Skeletal muscle tissue (tissue), 4 donors: ENCODE measurements around the gene DIAPH2. TPM values are rescaled to one million over a fixed set of nuclear protein-coding genes. Genes with fewer than 3 reads are reported as not detected.
"Not testable (repeated sequence)": the region's sequence is repeated elsewhere in the genome, so short reads cannot be mapped to it uniquely, and the experiment has no call there.

Source experiments
- H3K27ac ChIP-seq: one replicate; pipeline ENCODE4 v1.7.0; 2013; ENCODE audit warnings: mild to moderate bottlenecking, low read depth, low read length, inconsistent platforms
- H3K27me3 ChIP-seq, 3 donors: one replicate each; pipeline ENCODE4 v1.7.0; 2013; ENCODE audit warnings: low read length in 3 of 3; ENCODE audit not compliant: control insufficient read depth in 3 of 3, insufficient read depth in 3 of 3
- H3K36me3 ChIP-seq, 3 donors: one replicate each; pipeline ENCODE4 v1.7.0; 2013; ENCODE audit warnings: low read length in 3 of 3; ENCODE audit not compliant: control insufficient read depth in 3 of 3, insufficient read depth in 3 of 3
- H3K4me1 ChIP-seq, 3 donors: one replicate each; pipeline ENCODE4 v1.7.0; 2013; ENCODE audit warnings: low read length in 3 of 3, mild to moderate bottlenecking in 3 of 3; ENCODE audit not compliant: control insufficient read depth in 3 of 3, insufficient read depth in 3 of 3
- H3K4me3 ChIP-seq, 3 donors: one replicate each; pipeline ENCODE4 v1.7.0; 2013; ENCODE audit warnings: low read length in 3 of 3
- H3K9ac ChIP-seq, 3 donors: one replicate each; pipeline ENCODE4 v1.7.0; 2013; ENCODE audit warnings: low read length in 3 of 3, mild to moderate bottlenecking in 3 of 3, moderate library complexity in 2 of 3, low read depth in 1 of 3
- H3K9me3 ChIP-seq, 3 donors: one replicate each; pipeline ENCODE4 v1.7.0; 2013; ENCODE audit warnings: low read length in 3 of 3; ENCODE audit not compliant: control insufficient read depth in 3 of 3
- total RNA-seq: library from RNA; depleted of rRNA; stranded (reverse); fragments of >200 nt; gene quantifications from one replicate; pipeline ENCODE4 v1.2.3, GENCODE V29; 2014
- donor health status: Osteomylitis.

Gene DIAPH2
- total RNA-seq, 1 donor from 2014 or later = 12.0 TPM

- no peak overlapping the region for H3K27ac ChIP-seq
- no peak overlapping the region for H3K9ac ChIP-seq
- no peaks in the 10 kb centered on the region for H3K27me3 ChIP-seq
- H3K4me1 ChIP-seq = no peaks in the 10 kb centered on the region
- H3K36me3 ChIP-seq = no peaks in the 10 kb centered on the region
- no peak overlapping the region for H3K4me3 ChIP-seq
- H3K9me3 ChIP-seq = no peaks in the 10 kb centered on the region
These were observed 717.7 kb downstream of the DIAPH2 start for GRCh38 chrX:97402333-97402732.

GRCh38 chrX:97402903-97403302 lies 718.3 kb downstream of the DIAPH2 start:
- Histone ChIP-seq H3K27ac (no peak overlapping the region), H3K36me3 (no peaks in the 10 kb centered on the region), H3K9ac (no peak overlapping the region), H3K27me3 (no peaks in the 10 kb centered on the region), H3K4me1 (no peaks in the 10 kb centered on the region), H3K9me3 (no peaks in the 10 kb centered on the region), H3K4me3 (no peak overlapping the region)

- no peaks in the 10 kb centered on the region for H3K27me3 ChIP-seq
- H3K4me3 ChIP-seq = no peak overlapping the region
- H3K9me3 ChIP-seq = no peaks in the 10 kb centered on the region
- H3K27ac ChIP-seq = no peak overlapping the region
- no peak overlapping the region for H3K9ac ChIP-seq
- H3K4me1 ChIP-seq = no peaks in the 10 kb centered on the region
- no peaks in the 10 kb centered on the region for H3K36me3 ChIP-seq
These were observed 720.5 kb downstream of the DIAPH2 start for GRCh38 chrX:97405031-97405660.

- H3K4me3 ChIP-seq, H3K27ac ChIP-seq, H3K9ac ChIP-seq, H3K4me1 ChIP-seq, H3K27me3 ChIP-seq, H3K36me3 ChIP-seq, H3K9me3 ChIP-seq: not testable (repeated sequence)
These were observed 725.2 kb downstream of the DIAPH2 start for GRCh38 chrX:97409632-97410415.

GRCh38 chrX:97416461-97416860 lies 731.8 kb downstream of the DIAPH2 start:
- no peaks in the 10 kb centered on the region for H3K36me3 ChIP-seq
- H3K27ac ChIP-seq = no peak overlapping the region
- no peaks in the 10 kb centered on the region for H3K27me3 ChIP-seq
- no peaks in the 10 kb centered on the region for H3K4me1 ChIP-seq
- H3K4me3 ChIP-seq = no peak overlapping the region
- H3K9ac ChIP-seq = no peak overlapping the region
- H3K9me3 ChIP-seq = no peaks in the 10 kb centered on the region

- Histone ChIP-seq H3K27me3 (no peaks in the 10 kb centered on the region), H3K4me3 (no peak overlapping the region), H3K9ac (no peak overlapping the region), H3K27ac (no peak overlapping the region), H3K36me3 (no peaks in the 10 kb centered on the region), H3K9me3 (no peaks in the 10 kb centered on the region), H3K4me1 (no peaks in the 10 kb centered on the region)
These were observed 744.5 kb downstream of the DIAPH2 start for GRCh38 chrX:97429101-97429500.

GRCh38 chrX:97431281-97431680 lies 746.6 kb downstream of the DIAPH2 start:
- Histone ChIP-seq H3K27me3 (no peaks in the 10 kb centered on the region), H3K9ac (no peak overlapping the region), H3K9me3 (no peaks in the 10 kb centered on the region), H3K4me1 (no peaks in the 10 kb centered on the region), H3K36me3 (no peaks in the 10 kb centered on the region), H3K27ac (no peak overlapping the region), H3K4me3 (no peak overlapping the region)

GRCh38 chrX:97446298-97446882 lies 761.7 kb downstream of the DIAPH2 start:
- Histone ChIP-seq H3K27ac (no peak overlapping the region), H3K4me1 (no peaks in the 10 kb centered on the region), H3K9me3 (no peaks in the 10 kb centered on the region), H3K9ac (no peak overlapping the region), H3K4me3 (no peak overlapping the region), H3K27me3 (peaks cover 0 to 3% (median 0%) of the 10 kb centered on the region in 3 donors), H3K36me3 (no peaks in the 10 kb centered on the region)

GRCh38 chrX:97447306-97447705 lies 762.7 kb downstream of the DIAPH2 start:
- Histone ChIP-seq H3K9me3 (no peaks in the 10 kb centered on the region), H3K9ac (no peak overlapping the region), H3K27me3 (peaks cover 0 to 3% (median 0%) of the 10 kb centered on the region in 3 donors), H3K4me3 (no peak overlapping the region), H3K4me1 (no peaks in the 10 kb centered on the region), H3K27ac (no peak overlapping the region), H3K36me3 (no peaks in the 10 kb centered on the region)

GRCh38 chrX:97452283-97452682 lies 767.6 kb downstream of the DIAPH2 start:
- Histone ChIP-seq H3K9ac (no peak overlapping the region), H3K9me3 (no peaks in the 10 kb centered on the region), H3K4me1 (no peaks in the 10 kb centered on the region), H3K27ac (no peak overlapping the region), H3K36me3 (no peaks in the 10 kb centered on the region), H3K27me3 (peaks cover 0 to 3% (median 0%) of the 10 kb centered on the region in 3 donors), H3K4me3 (no peak overlapping the region)
